NCI-H2107 treated with DMSO at 0.1 percent for 48 hours (cell line): ENCODE data around the gene MIGA1.

ENCODE experiments used
- DNase-seq: peaks from one replicate; lab custom pipeline; 2025; ENCODE audit not compliant: unreplicated experiment; lab: John Stamatoyannopoulos, UW

The MIGA1 gene

DNA sequence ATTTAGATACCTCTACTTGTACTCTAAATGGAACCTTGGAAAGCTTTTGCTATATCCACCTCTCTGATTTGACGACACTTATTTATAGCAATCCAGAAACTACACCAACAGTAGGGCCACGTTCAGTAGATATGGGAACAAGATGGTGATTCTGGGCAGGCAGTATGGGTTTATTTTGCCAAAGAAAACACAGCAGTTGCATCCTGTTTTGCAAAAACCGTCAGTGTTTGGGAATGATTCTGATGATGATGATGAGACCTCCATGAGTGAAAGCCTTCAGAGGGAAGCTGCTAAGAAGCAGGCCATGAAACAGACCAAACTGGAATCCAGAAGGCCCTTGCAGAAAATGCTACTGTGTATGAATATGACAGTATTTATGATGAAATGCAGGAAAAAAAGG lies 67.5 kb downstream of the MIGA1 start:
- DNase-seq, result no peak

GRCh38 chr1:77847621-77848080 lies 68.2 kb downstream of the MIGA1 start:
- DNase-seq, result no peak

DNA sequence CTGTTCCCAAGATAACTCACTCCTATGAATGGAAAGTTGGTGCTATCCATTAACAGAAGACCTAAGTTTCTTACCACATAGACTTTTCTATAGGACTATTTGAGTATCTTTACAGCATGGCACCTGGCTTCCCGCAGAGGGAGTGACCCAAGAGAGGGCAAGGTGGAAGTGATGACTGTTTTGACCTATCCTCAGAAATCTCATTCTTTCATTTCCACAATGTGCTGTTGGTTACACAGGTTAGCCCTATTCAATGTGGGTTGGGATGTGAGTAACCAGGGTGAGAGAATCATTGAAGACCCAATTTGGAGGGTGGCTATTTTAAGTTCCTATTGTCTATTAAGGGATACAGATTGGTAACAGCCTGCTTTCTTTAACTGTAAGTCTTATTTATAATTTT lies 70.6 kb downstream of the MIGA1 start:
- no peak for DNase-seq

GRCh38 chr1:77857552-77857951 lies 78.1 kb downstream of the MIGA1 start:
- DNase-seq, result no peak

GRCh38 chr1:77858725-77859124 lies 79.3 kb downstream of the MIGA1 start:
- no peak for DNase-seq

DNA sequence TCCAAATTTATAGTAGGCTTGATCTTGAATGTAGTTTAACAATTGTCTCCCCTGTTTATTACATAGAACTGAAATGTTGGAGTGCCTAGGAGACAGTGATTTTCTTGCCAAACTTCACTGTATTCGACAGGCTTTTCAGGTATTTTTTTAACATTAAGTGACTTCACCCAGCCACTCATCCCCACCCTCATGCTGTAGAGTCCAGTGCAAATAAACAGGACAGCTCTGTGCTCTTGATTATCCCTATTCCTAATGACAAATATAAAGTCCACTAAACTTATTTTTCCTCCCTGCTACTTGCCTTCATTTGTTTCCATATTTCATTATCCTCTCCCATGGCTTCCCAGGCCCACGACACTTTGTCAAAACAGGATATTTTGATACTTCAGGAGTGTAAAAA lies 79.8 kb downstream of the MIGA1 start:
- DNase-seq, result no peak

- no peak for DNase-seq
Observed at GRCh38 chr1:77866296-77866695, 86.8 kb downstream of the MIGA1 start.

GRCh38 chr1:77872645-77873044 lies 93.2 kb downstream of the MIGA1 start:
- DNase-seq, result no peak

- no peak for DNase-seq
Observed at GRCh38 chr1:77873461-77873860, 94.0 kb downstream of the MIGA1 start.

DNA sequence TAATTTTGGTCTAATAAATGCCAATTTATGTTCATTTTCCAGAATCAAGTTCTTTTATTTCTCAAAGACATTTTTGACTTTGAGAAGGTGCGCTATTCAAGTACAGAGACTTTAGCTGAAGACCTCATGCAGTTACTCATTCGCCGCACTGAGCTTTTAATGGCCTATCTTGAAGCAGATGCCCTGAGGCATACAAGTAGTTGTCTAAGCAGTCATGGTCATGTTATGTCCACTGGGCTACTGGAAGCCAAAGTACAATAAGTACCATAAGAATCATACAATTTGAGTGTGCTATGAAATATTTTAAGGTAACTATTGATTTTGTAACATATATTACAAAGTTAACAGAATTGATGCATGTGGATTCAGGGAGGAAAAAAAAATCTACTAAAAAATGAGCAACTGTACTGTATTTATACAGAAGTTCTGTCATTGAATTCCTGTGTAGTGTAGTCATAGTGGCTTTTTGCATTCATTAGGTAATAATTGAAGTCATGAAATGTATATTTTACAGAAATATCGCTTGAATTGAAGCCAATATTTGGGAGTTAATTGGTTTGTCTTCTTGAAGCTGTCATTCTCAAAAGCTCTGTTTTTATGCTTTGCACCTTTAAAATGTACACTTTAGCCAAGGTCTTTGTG lies 95.5 kb downstream of the MIGA1 start:
- no peak for DNase-seq

DNA sequence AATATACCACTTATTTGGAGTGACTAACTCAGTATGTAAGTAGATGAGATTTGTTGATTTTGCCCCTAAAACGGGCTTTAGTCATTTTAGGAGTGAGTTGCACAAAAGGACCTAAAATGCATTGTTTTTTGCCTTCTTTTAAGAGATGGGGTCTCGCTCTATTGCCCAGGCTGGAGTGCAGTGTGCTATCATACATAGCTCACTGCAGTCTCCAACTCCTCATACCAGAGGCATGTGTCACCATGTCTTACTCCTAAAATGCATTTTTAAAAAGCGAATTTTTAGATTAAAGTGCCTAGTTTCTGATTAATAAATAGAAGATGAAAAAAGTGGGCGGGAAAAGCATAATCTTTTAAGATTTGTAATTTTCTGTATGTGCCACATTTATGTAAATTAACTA lies 97.4 kb downstream of the MIGA1 start:
- DNase-seq, result no peak

- DNase-seq, result no peak
Observed at GRCh38 chr1:77881061-77881460, 101.6 kb downstream of the MIGA1 start.

GRCh38 chr1:77882411-77882810 lies 103.0 kb downstream of the MIGA1 start:
- no peak for DNase-seq

GRCh38 chr1:77888081-77888780 lies 108.8 kb downstream of the MIGA1 start, which contains the start of gene NEXN:
TSS of gene NEXN (plus strand) at chr1:77888624. CDS start at chr1:77916107, 27,483 bp downstream.
- DNase-seq, result no peak

GRCh38 chr1:77888781-77889642 lies 109.6 kb downstream of the MIGA1 start:
- DNase-seq, result no peak

DNA sequence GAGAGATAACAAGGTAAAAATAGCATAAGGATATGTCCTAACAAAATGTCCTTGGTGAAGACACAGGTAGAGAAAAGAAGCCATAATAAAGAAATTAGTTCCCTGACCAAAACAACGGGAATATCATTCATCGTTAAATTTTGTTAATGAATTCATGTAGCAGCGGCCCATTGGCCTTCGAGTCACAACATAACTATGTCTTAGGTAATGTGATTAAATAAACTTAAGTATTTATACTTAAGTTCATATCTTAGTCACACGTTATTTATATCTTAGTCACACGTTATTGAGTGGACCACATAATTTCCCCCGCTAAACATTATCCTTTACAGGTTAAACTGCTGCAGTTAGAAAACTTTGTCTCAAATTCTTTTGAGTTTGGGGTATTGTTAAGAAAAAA lies 110.2 kb downstream of the MIGA1 start:
- no peak for DNase-seq

- DNase-seq, result no peak
Observed at GRCh38 chr1:77891200-77891599, 111.8 kb downstream of the MIGA1 start.

- no peak for DNase-seq
Observed at GRCh38 chr1:77899647-77900320, 120.3 kb downstream of the MIGA1 start.

DNA sequence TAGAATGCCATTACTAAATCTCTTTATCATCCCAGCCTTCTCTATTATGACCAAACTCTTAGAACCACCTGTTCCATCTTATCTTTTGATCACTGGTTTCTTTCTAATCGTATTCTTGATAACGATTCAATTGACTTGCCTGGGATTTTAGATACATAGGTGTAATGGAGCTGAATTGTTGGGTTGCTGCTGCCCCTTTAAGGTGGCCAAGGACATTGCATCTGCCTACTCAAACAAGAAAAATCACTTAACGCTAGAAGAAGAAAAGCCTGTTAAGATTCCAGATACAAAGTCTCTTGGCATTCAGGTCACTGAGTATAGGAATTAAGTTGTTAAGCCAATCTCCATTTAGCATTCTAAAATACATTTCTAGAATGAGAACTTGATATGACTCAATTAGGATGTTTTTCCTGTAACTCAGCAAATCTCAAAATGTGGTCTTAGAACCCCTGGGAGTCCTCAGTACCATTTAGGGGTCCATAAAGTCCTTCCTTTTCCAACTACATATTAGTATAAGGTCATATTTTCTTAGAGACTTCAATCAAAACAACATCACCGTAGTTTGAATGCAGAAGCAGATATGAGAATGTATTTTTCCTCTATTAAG lies 121.3 kb downstream of the MIGA1 start:
- peak; percentile 59 for DNase-seq

DNA sequence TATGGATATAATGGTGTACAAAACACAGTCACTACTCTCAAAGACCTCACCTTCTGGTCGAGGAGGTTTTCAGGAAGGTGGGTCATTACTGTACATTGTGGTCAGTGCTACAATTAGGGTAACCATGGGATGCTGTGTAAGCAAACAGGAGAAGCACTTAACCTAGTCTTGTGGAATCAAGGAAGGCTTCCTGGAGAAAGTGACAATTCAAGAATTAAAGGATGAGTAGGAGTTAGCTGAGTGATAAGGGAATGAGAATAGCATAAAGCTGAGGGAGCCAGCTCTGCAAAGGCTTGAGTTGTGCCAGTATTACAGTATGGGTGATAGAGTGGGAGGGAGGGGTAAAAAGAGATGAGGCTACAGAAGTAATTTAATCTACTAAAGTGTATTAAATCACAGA lies 126.2 kb downstream of the MIGA1 start:
- no peak for DNase-seq
